ENCODE results near the gene IRX6. TPM values are rescaled to one million over a fixed set of nuclear protein-coding genes. Genes with fewer than 3 reads are reported as not detected.

The IRX6 gene
- total RNA-seq, result 0.69 TPM

GRCh38 chr16:55323637-55324271, at the start of gene IRX6:
TSS of gene IRX6 (plus strand) at chr16:55324203. CDS start at chr16:55325092, 889 bp downstream.

Small RNA genes lying within 50 kb of the gene (small RNA-seq; reads per million reads assigned to genes)
- gene RN7SL841P, result not detected

Other genes with a start within 250 kb of the IRX6 start
- 15.0 TPM for gene MMP2, start 155.0 kb downstream of the IRX6 start, total RNA-seq
- 16.1 TPM for gene LPCAT2, start 184.9 kb downstream of the IRX6 start, total RNA-seq
- gene CAPNS2, start 242.5 kb downstream of the IRX6 start, total RNA-seq, result not detected